ENCODE data around the gene ECM1. TPM values are rescaled to one million over a fixed set of nuclear protein-coding genes. Genes with fewer than 3 reads are reported as not detected.

ECM1 gene
- total and polyA plus RNA-seq, 2 donors (not counting 1 experiment from before 2014, with no cell fraction given) = 25.1 to 108 TPM

GRCh38 chr1:150558761-150559655, 51.1 kb downstream of the ECM1 start:
- H3K4me3 ChIP-seq (replicated peaks in 1 of 4; ENCODE audit: control extremely low read depth in 1 of 4, insufficient read depth in 1 of 4, low read depth in 3 of 4, low read length in 4 of 4) = peak overlapping the region in 1 of 4 experiments; percentile 17
- no peak for DNase-seq (ENCODE audit: low read depth in 2 of 2)
- H3K27ac ChIP-seq (ENCODE audit: insufficient read depth, low read length) = no peak overlapping the region

GRCh38 chr1:150559656-150560010, 51.7 kb downstream of the ECM1 start:
- no peaks in the 10 kb centered on the region for H3K27me3 ChIP-seq (ENCODE audit: control insufficient read depth, insufficient read depth, low read length)
- DNase-seq (ENCODE audit: low read depth in 2 of 2) = no peak
- peaks cover 15% of the 10 kb centered on the region for H3K79me2 ChIP-seq (ENCODE audit: control insufficient read depth, insufficient read depth, low read length)
- no peak for TF ChIP-seq EZH2 (IDR thresholded peaks at IDR 0.05; ENCODE audit: low read length, missing control alignments)
- no peak for TF ChIP-seq CTCF (conservative IDR thresholded peaks at IDR 0.05 in 1 of 2, IDR thresholded peaks at IDR 0.05 in 1 of 2; ENCODE audit: low read depth in 1 of 2, low read length in 2 of 2)
- H3K36me3 ChIP-seq (ENCODE audit: control insufficient read depth, insufficient read depth, low read length) = peaks cover 12% of the 10 kb centered on the region
- H3K9ac ChIP-seq (ENCODE audit: insufficient read depth, low read length) = no peak overlapping the region
- no peak overlapping the region for H3K27ac ChIP-seq (ENCODE audit: insufficient read depth, low read length)
- no peaks in the 10 kb centered on the region for H4K20me1 ChIP-seq (ENCODE audit: control insufficient read depth, extremely low read depth, insufficient read depth, low read length)
- H3K4me2 ChIP-seq (ENCODE audit: extremely low read depth, insufficient read depth, low read length) = no peak overlapping the region
- H2AFZ ChIP-seq (ENCODE audit: low read length) = no peak overlapping the region
- H3K4me1 ChIP-seq (ENCODE audit: control insufficient read depth, extremely low read depth, insufficient read depth, low read length) = peaks cover 34% of the 10 kb centered on the region
- H3K4me3 ChIP-seq (replicated peaks in 1 of 4; ENCODE audit: control extremely low read depth in 1 of 4, insufficient read depth in 1 of 4, low read depth in 3 of 4, low read length in 4 of 4) = no peak overlapping the region
- H3K9me3 ChIP-seq (ENCODE audit: control insufficient read depth, insufficient read depth, low read depth, low read length) = no peaks in the 10 kb centered on the region

More at GRCh38 chr1:150558761-150559655, 51.1 kb downstream of the ECM1 start:
- TF ChIP-seq CTCF (conservative IDR thresholded peaks at IDR 0.05 in 1 of 2, IDR thresholded peaks at IDR 0.05 in 1 of 2; ENCODE audit: low read depth in 1 of 2, low read length in 2 of 2) (no peak), EZH2 (IDR thresholded peaks at IDR 0.05; ENCODE audit: low read length, missing control alignments) (no peak)
- H3K4me1 ChIP-seq (ENCODE audit: control insufficient read depth, extremely low read depth, insufficient read depth, low read length) = peaks cover 31% of the 10 kb centered on the region
- H3K9ac ChIP-seq (ENCODE audit: insufficient read depth, low read length) = peak overlapping the region; percentile 3
- peaks cover 13% of the 10 kb centered on the region for H3K36me3 ChIP-seq (ENCODE audit: control insufficient read depth, insufficient read depth, low read length)
- peaks cover 15% of the 10 kb centered on the region for H3K79me2 ChIP-seq (ENCODE audit: control insufficient read depth, insufficient read depth, low read length)
- H3K9me3 ChIP-seq (ENCODE audit: control insufficient read depth, insufficient read depth, low read depth, low read length) = no peaks in the 10 kb centered on the region
- no peaks in the 10 kb centered on the region for H3K27me3 ChIP-seq (ENCODE audit: control insufficient read depth, insufficient read depth, low read length)
- no peak overlapping the region for H2AFZ ChIP-seq (ENCODE audit: low read length)
- H4K20me1 ChIP-seq (ENCODE audit: control insufficient read depth, extremely low read depth, insufficient read depth, low read length) = no peaks in the 10 kb centered on the region
- H3K4me2 ChIP-seq (ENCODE audit: extremely low read depth, insufficient read depth, low read length) = peak overlapping the region; percentile 58

- H3K4me1 ChIP-seq (ENCODE audit: control insufficient read depth, extremely low read depth, insufficient read depth, low read length) = peaks cover 37% of the 10 kb centered on the region
- no peak overlapping the region for H3K27ac ChIP-seq (ENCODE audit: insufficient read depth, low read length)
- no peaks in the 10 kb centered on the region for H4K20me1 ChIP-seq (ENCODE audit: control insufficient read depth, extremely low read depth, insufficient read depth, low read length)
- TF ChIP-seq CTCF (conservative IDR thresholded peaks at IDR 0.05 in 1 of 2, IDR thresholded peaks at IDR 0.05 in 1 of 2; ENCODE audit: low read depth in 1 of 2, low read length in 2 of 2) (peak; percentile 82 to 94), EZH2 (IDR thresholded peaks at IDR 0.05; ENCODE audit: low read length, missing control alignments) (no peak)
- peak overlapping the region in 2 of 4 experiments; percentile 66 to 69 for H3K4me3 ChIP-seq (replicated peaks in 1 of 4; ENCODE audit: control extremely low read depth in 1 of 4, insufficient read depth in 1 of 4, low read depth in 3 of 4, low read length in 4 of 4)
- peaks cover 11% of the 10 kb centered on the region for H3K36me3 ChIP-seq (ENCODE audit: control insufficient read depth, insufficient read depth, low read length)
- no peaks in the 10 kb centered on the region for H3K27me3 ChIP-seq (ENCODE audit: control insufficient read depth, insufficient read depth, low read length)
- peak in 1 of 2 donors; percentile 64 for DNase-seq (ENCODE audit: low read depth in 2 of 2)
- no peaks in the 10 kb centered on the region for H3K9me3 ChIP-seq (ENCODE audit: control insufficient read depth, insufficient read depth, low read depth, low read length)
- H2AFZ ChIP-seq (ENCODE audit: low read length) = no peak overlapping the region
- no peak overlapping the region for H3K9ac ChIP-seq (ENCODE audit: insufficient read depth, low read length)
- H3K79me2 ChIP-seq (ENCODE audit: control insufficient read depth, insufficient read depth, low read length) = peaks cover 18% of the 10 kb centered on the region
- H3K4me2 ChIP-seq (ENCODE audit: extremely low read depth, insufficient read depth, low read length) = no peak overlapping the region
Measured at GRCh38 chr1:150560011-150560438, 52.1 kb downstream of the ECM1 start.
